WTC11 (cell line): ENCODE data around the gene GNAO1. TPM values are rescaled to one million over a fixed set of nuclear protein-coding genes. Genes with fewer than 3 reads are reported as not detected.

Experiments
- ATAC-seq: fragments of 200-7000 bp; cut with Tn5 transposase; 2 replicates; pipeline ENCODE4 v1.10.0; 2021; ENCODE audit warnings: mild to moderate bottlenecking, moderate library complexity
- CTCF ChIA-PET: fragments of 300-600 bp; sonication (Branson Sonifier 250); formaldehyde crosslinking; loops from one replicate; lab custom pipeline; 2021; ENCODE audit warnings: antibody characterized with exemption; lab: Charles Lee
- POLR2A ChIA-PET: fragments of 350-600 bp; sonication (Branson Sonifier 250); formaldehyde crosslinking; loops from one replicate; lab custom pipeline; 2021; ENCODE audit warnings: antibody characterized with exemption; lab: Charles Lee
- DNase-seq: peaks from one replicate; pipeline ENCODE4 v3.0.0; 2021; ENCODE audit warnings: low spot score
- H3K27ac Mint-ChIP-seq: 2 replicates; pipeline ENCODE4 v1.8.0; 2021; ENCODE audit warnings: mixed read lengths
- H3K27me3 Mint-ChIP-seq: 2 replicates; pipeline ENCODE4 v1.8.0; 2021; ENCODE audit warnings: low read depth, mild to moderate bottlenecking, moderate library complexity, mixed read lengths
- H3K36me3 Mint-ChIP-seq: 2 replicates; pipeline ENCODE4 v1.8.0; 2021; ENCODE audit warnings: mixed read lengths
- H3K4me1 Mint-ChIP-seq: 2 replicates; pipeline ENCODE4 v1.8.0; 2022; ENCODE audit warnings: mixed read lengths
- H3K4me3 Mint-ChIP-seq: 2 replicates; pipeline ENCODE4 v1.8.0; 2021; ENCODE audit warnings: mild to moderate bottlenecking, moderate library complexity, mixed read lengths
- H3K9me3 Mint-ChIP-seq: 2 replicates; pipeline ENCODE4 v1.8.0; 2021; ENCODE audit warnings: mixed read lengths
- ATF3 ChIP-seq: sonication (generic); formaldehyde crosslinking; conservative IDR thresholded peaks from 2 replicates; pipeline ENCODE4 v1.8.1; 2022; ENCODE audit warnings: mild to moderate bottlenecking, missing genetic modification reagents
- CBFB ChIP-seq: sonication (generic); formaldehyde crosslinking; IDR thresholded peaks from 2 replicates; pipeline ENCODE4 v1.8.1; 2022; ENCODE audit warnings: mild to moderate bottlenecking, low read depth, missing genetic modification reagents
- CDX4 ChIP-seq: fragments of 250-450 bp; sonication (Bioruptor Pico); IDR thresholded peaks from 2 replicates; pipeline ENCODE4 v1.9.0; 2021; ENCODE audit warnings: moderate library complexity, mild to moderate bottlenecking, inconsistent platforms, borderline replicate concordance
- E2F1 ChIP-seq: sonication (generic); formaldehyde crosslinking; IDR thresholded peaks from 2 replicates; pipeline ENCODE4 v1.8.0; 2022; ENCODE audit warnings: mild to moderate bottlenecking, missing genetic modification reagents
- E2F5 ChIP-seq: sonication (generic); formaldehyde crosslinking; IDR thresholded peaks from 2 replicates; pipeline ENCODE4 v1.8.1; 2022; ENCODE audit warnings: mild to moderate bottlenecking, moderate library complexity, missing genetic modification reagents
- FOXP1 ChIP-seq: sonication (generic); formaldehyde crosslinking; IDR thresholded peaks from 2 replicates; pipeline ENCODE4 v1.8.0; 2022; ENCODE audit warnings: missing genetic modification reagents, mild to moderate bottlenecking, moderate library complexity, borderline replicate concordance
- FOXP4 ChIP-seq: sonication (generic); formaldehyde crosslinking; IDR thresholded peaks from 2 replicates; pipeline ENCODE4 v1.8.0; 2022; ENCODE audit warnings: mild to moderate bottlenecking, missing genetic modification reagents
- HMGA2 ChIP-seq: fragments of 250-450 bp; sonication (Bioruptor Pico); IDR thresholded peaks from 2 replicates; pipeline ENCODE4 v1.4.0; 2021; ENCODE audit warnings: mild to moderate bottlenecking, moderate library complexity
- IRF1 ChIP-seq: sonication (generic); formaldehyde crosslinking; IDR thresholded peaks from 2 replicates; pipeline ENCODE4 v1.8.0; 2023; ENCODE audit warnings: missing genetic modification reagents
- IRF2 ChIP-seq: sonication (generic); formaldehyde crosslinking; IDR thresholded peaks from 2 replicates; pipeline ENCODE4 v1.8.0; 2022; ENCODE audit warnings: low read depth, missing genetic modification reagents, borderline replicate concordance
- JUN ChIP-seq: sonication (generic); formaldehyde crosslinking; IDR thresholded peaks from 2 replicates; pipeline ENCODE4 v1.8.0; 2023; ENCODE audit warnings: mild to moderate bottlenecking, missing genetic modification reagents
- MLX ChIP-seq: sonication (generic); formaldehyde crosslinking; IDR thresholded peaks from 2 replicates; pipeline ENCODE4 v1.8.1; 2023; ENCODE audit warnings: mild to moderate bottlenecking, missing genetic modification reagents, moderate library complexity
- NFE2L1 ChIP-seq: sonication (generic); formaldehyde crosslinking; IDR thresholded peaks from 2 replicates; pipeline ENCODE4 v1.8.1; 2023; ENCODE audit warnings: missing genetic modification reagents
- PRDM15 ChIP-seq: sonication (generic); formaldehyde crosslinking; IDR thresholded peaks from 2 replicates; pipeline ENCODE4 v1.8.0; 2022; ENCODE audit warnings: missing genetic modification reagents
- SMAD4 ChIP-seq: sonication (generic); formaldehyde crosslinking; IDR thresholded peaks from 2 replicates; pipeline ENCODE4 v1.8.0; 2022; ENCODE audit warnings: mild to moderate bottlenecking, missing genetic modification reagents
- SP1 ChIP-seq: sonication (generic); formaldehyde crosslinking; conservative IDR thresholded peaks from 2 replicates; pipeline ENCODE4 v1.8.1; 2022; ENCODE audit warnings: missing genetic modification reagents
- STAT6 ChIP-seq: sonication (generic); formaldehyde crosslinking; conservative IDR thresholded peaks from 2 replicates; pipeline ENCODE4 v1.8.1; 2023; ENCODE audit warnings: mild to moderate bottlenecking, low read depth, missing genetic modification reagents, moderate library complexity
- TEAD1 ChIP-seq: sonication (generic); formaldehyde crosslinking; IDR thresholded peaks from 2 replicates; pipeline ENCODE4 v1.8.0; 2022; ENCODE audit warnings: mild to moderate bottlenecking, missing genetic modification reagents
- ZNF121 ChIP-seq: sonication (generic); formaldehyde crosslinking; IDR thresholded peaks from 2 replicates; pipeline ENCODE4 v1.8.0; 2023; ENCODE audit warnings: missing genetic modification reagents
- ZNF263 ChIP-seq: sonication (generic); formaldehyde crosslinking; IDR thresholded peaks from 2 replicates; pipeline ENCODE4 v1.8.1; 2022; ENCODE audit warnings: low read depth, mild to moderate bottlenecking, moderate library complexity, missing genetic modification reagents
- ZNF416 ChIP-seq: fragments of 250-450 bp; sonication (Bioruptor Pico); IDR thresholded peaks from 2 replicates; pipeline ENCODE4 v1.9.0; 2021; ENCODE audit warnings: mild to moderate bottlenecking, inconsistent platforms
- ZNF423 ChIP-seq: fragments of 250-450 bp; sonication (Bioruptor Pico); IDR thresholded peaks from 2 replicates; pipeline ENCODE4 v2.1.2; 2022; ENCODE audit warnings: mild to moderate bottlenecking, moderate library complexity
- total RNA-seq: library from RNA; stranded (reverse); gene quantifications from 3 replicates; pipeline ENCODE4 v1.2.3, GENCODE V29; 2021

GNAO1 gene
- total RNA-seq, 1 experiment from 2014 or later = 30.6 TPM

GRCh38 chr16:56316545-56316944 lies 125.3 kb downstream of the GNAO1 start (continued):
- TF ChIP-seq STAT6 (CRISPR knock-in tag) (no peak), MLX (CRISPR knock-in tag) (no peak), E2F1 (CRISPR knock-in tag) (no peak), CDX4 (CRISPR knock-in tag) (no peak), CBFB (CRISPR knock-in tag) (no peak), ZNF423 (CRISPR knock-in tag) (no peak), FOXP4 (CRISPR knock-in tag) (no peak), ATF3 (CRISPR knock-in tag) (no peak), NFE2L1 (CRISPR knock-in tag) (no peak)

- Mint-ChIP-seq H3K36me3 (no peaks in the 10 kb centered on the region), H3K27ac (no peak overlapping the region), H3K9me3 (no peaks in the 10 kb centered on the region), H3K27me3 (peaks cover 9% of the 10 kb centered on the region), H3K4me3 (peak overlapping the region; percentile 64), H3K4me1 (peaks cover 5% of the 10 kb centered on the region)
- ATAC-seq (peak; percentile 98), DNase-seq (peak; percentile 88)
- ChIA-PET CTCF (interaction anchor here (0.5 to 4.0 kb wide), 36 partner anchors 8 to 1013 kb away, joined by 3 to 33 read pairs (median 4); no protein-coding TSS in a partner anchor), POLR2A (no interaction called here)
- TF ChIP-seq FOXP1 (CRISPR knock-in tag) = peak; percentile 77; the same call in 1 of the 2 replicates
- peak; percentile 41; the same call in 1 of the 2 replicates for TF ChIP-seq SP1
- TF ChIP-seq ZNF263 (CRISPR knock-in tag) = peak; percentile 83
- no peak for TF ChIP-seq SMAD4 (CRISPR knock-in tag)
- TF ChIP-seq E2F5 (CRISPR knock-in tag) = no peak
- TF ChIP-seq JUN (CRISPR knock-in tag) = no peak
- no peak for TF ChIP-seq PRDM15 (CRISPR knock-in tag)
- no peak for TF ChIP-seq ZNF416 (CRISPR knock-in tag)
- no peak for TF ChIP-seq HMGA2 (CRISPR knock-in tag)
- 0 out of 2 replicates have a peak, but pooled peaks have one; percentile 27 for TF ChIP-seq TEAD1
- TF ChIP-seq IRF1 (CRISPR knock-in tag) = no peak
- TF ChIP-seq IRF2 = no peak
- TF ChIP-seq ZNF121 = peak; percentile 81
These were observed 126.9 kb downstream of the GNAO1 start for GRCh38 chr16:56317998-56318826.
